K562 (cell line): ENCODE data around the gene RREB1. TPM values are rescaled to one million over a fixed set of nuclear protein-coding genes. Genes with fewer than 3 reads are reported as not detected.

Source experiments
- ATAC-seq: fragments of 200-7000 bp; cut with Tn5 transposase; 3 replicates; pipeline ENCODE4 v1.9.1; 2020; ENCODE audit warnings: moderate library complexity
- BruUV-seq: library from RNA; stranded (reverse); fragments of 400-500 nt; replicated peaks from 2 replicates; lab custom pipeline; 2021; lab: Mats Ljungman, UMichigan
- CTCF ChIA-PET: fragments of 300-600 bp; formaldehyde crosslinking; extraction: SDS; loops from one replicate; lab custom pipeline; 2021; ENCODE audit warnings: low intra/inter-chr PET ratio; lab: Yijun Ruan, JAX
- POLR2A ChIA-PET: fragments of 300-600, 350-650 bp; sonication (Branson Sonifier 250); formaldehyde crosslinking; extraction: SDS; loops from one replicate; lab custom pipeline; 2021; ENCODE audit warnings: antibody characterized with exemption, inconsistent platforms; lab: Yijun Ruan, JAX
- DNase-seq, 4 experiments: peaks; one replicate each; pipeline versions ENCODE4 v3.0.0 to v3.0.0-alpha.2; 2011 to 2018; ENCODE audit warnings: low spot score in 3 of 4, mixed read lengths in 3 of 4; ENCODE audit errors: extremely low read depth in 1 of 4
- FAIRE-seq: peaks from 2 replicates; lab custom pipeline; 2011; peaks lifted over from hg19 to GRCh38; lab: Jason Lieb, UNC
- H2AFZ ChIP-seq: 2 replicates; pipeline ENCODE4 v1.6.0; 2011; ENCODE audit warnings: low read depth, low read length, control low read depth, inconsistent platforms
- H3K27ac ChIP-seq: fragments of 200-600 bp; 3 replicates; pipeline ENCODE4 v1.8.0; 2011; ENCODE audit warnings: low read depth, mild to moderate bottlenecking, control low read depth, inconsistent platforms, low read length, moderate library complexity, mixed read lengths; ENCODE audit errors: extremely low read depth
- H3K27me3 ChIP-seq, 2 experiments: fragments of 300-600 bp in 1 of 2; 2 replicates in 1 of 2; 3 replicates in 1 of 2; pipeline versions ENCODE4 v1.6.0 to v1.8.0; 2011; ENCODE audit warnings: inconsistent platforms in 2 of 2, low read length in 2 of 2, mild to moderate bottlenecking in 1 of 2, mixed read lengths in 1 of 2, moderate library complexity in 1 of 2; ENCODE audit not compliant: control insufficient read depth in 2 of 2, insufficient read depth in 2 of 2
- H3K36me3 ChIP-seq: fragments of 300-600 bp; 3 replicates; pipeline ENCODE4 v1.8.0; 2011; ENCODE audit warnings: mild to moderate bottlenecking, low read length, inconsistent platforms; ENCODE audit not compliant: control insufficient read depth, insufficient read depth
- H3K4me1 ChIP-seq, 2 experiments: fragments of 200-600 bp in 1 of 2; replicated peaks in 1 of 2; 2 replicates in 1 of 2; 3 replicates in 1 of 2; pipeline versions ENCODE4 v1.5.1 to v1.8.0; 2011; ENCODE audit warnings: inconsistent platforms in 2 of 2, low read length in 2 of 2, mild to moderate bottlenecking in 1 of 2, mixed read lengths in 1 of 2, moderate library complexity in 1 of 2; ENCODE audit not compliant: control insufficient read depth in 2 of 2, insufficient read depth in 2 of 2
- H3K4me2 ChIP-seq: 2 replicates; pipeline ENCODE4 v1.6.1; 2011; ENCODE audit warnings: low read length, control low read depth, inconsistent platforms, mixed read lengths; ENCODE audit not compliant: insufficient read depth
- H3K4me3 ChIP-seq: fragments of 200-600 bp; sonication (generic), shearing (Covaris generic); 2 replicates; pipeline ENCODE4 v1.5.1; 2016; ENCODE audit warnings: control low read depth, inconsistent platforms
- H3K79me2 ChIP-seq: fragments of 200-600 bp; 3 replicates; pipeline ENCODE4 v1.8.0; 2011; ENCODE audit warnings: low read length, inconsistent platforms; ENCODE audit not compliant: control insufficient read depth, insufficient read depth
- H3K9ac ChIP-seq, 2 experiments: 2 replicates each; pipeline versions ENCODE4 v1.6.0 to v1.6.1; 2011; ENCODE audit warnings: low read depth in 2 of 2, low read length in 2 of 2, control low read depth in 1 of 2, inconsistent platforms in 1 of 2, mild to moderate bottlenecking in 1 of 2, mixed read lengths in 1 of 2; ENCODE audit not compliant: insufficient read depth in 1 of 2
- H3K9me1 ChIP-seq: one replicate; pipeline ENCODE4 v1.6.0; 2011; ENCODE audit warnings: inconsistent platforms, mild to moderate bottlenecking, low read length, moderate library complexity; ENCODE audit not compliant: control insufficient read depth, insufficient read depth
- H3K9me3 ChIP-seq: replicated peaks from 2 replicates; pipeline ENCODE4 v1.5.1; 2011; ENCODE audit warnings: low read depth, low read length, inconsistent platforms; ENCODE audit not compliant: control insufficient read depth, insufficient read depth
- H4K20me1 ChIP-seq: replicated peaks from 2 replicates; pipeline ENCODE4 v1.6.1; 2011; ENCODE audit warnings: low read length, inconsistent platforms, mixed read lengths; ENCODE audit not compliant: control insufficient read depth, insufficient read depth
- ASH1L ChIP-seq: fragments of 450-650 bp; IDR thresholded peaks from 2 replicates; pipeline ENCODE4 v1.6.1; 2018; ENCODE audit warnings: borderline replicate concordance, mild to moderate bottlenecking, low read depth; ENCODE audit not compliant: partially characterized antibody
- CBX3 ChIP-seq, 2 experiments: IDR thresholded peaks; 1 replicate in 1 of 2; 2 replicates in 1 of 2; pipeline ENCODE4 v1.6.1; 2012; ENCODE audit warnings: inconsistent platforms in 2 of 2, low read length in 2 of 2, borderline replicate concordance in 1 of 2, control low read depth in 1 of 2
- MAZ ChIP-seq, 2 experiments: fragments of 450-650 bp in 1 of 2; sonication (generic) in 1 of 2; formaldehyde crosslinking; IDR thresholded peaks in 1 of 2; conservative IDR thresholded peaks in 1 of 2; 2 replicates each; pipeline versions ENCODE4 v1.4.0 to v1.5.0; 2020; ENCODE audit warnings: mild to moderate bottlenecking in 1 of 2, missing genetic modification reagents in 1 of 2
- RAD21 ChIP-seq, 2 experiments: fragments of 250-450 bp in 1 of 2; fragments of 450-650 bp in 1 of 2; sonication (Bioruptor Pico) in 1 of 2; formaldehyde crosslinking in 1 of 2; IDR thresholded peaks in 1 of 2; conservative IDR thresholded peaks in 1 of 2; 2 replicates each; pipeline versions ENCODE4 v1.4.0 to v1.8.0; 2020 to 2022; ENCODE audit warnings: mild to moderate bottlenecking in 2 of 2, moderate library complexity in 1 of 2
- RBM15 ChIP-seq: fragments of 200-400 bp; formaldehyde crosslinking; IDR thresholded peaks from 2 replicates; pipeline ENCODE4 v1.6.1; 2018; ENCODE audit warnings: mild to moderate bottlenecking, low read length, moderate library complexity; ENCODE audit not compliant: insufficient read depth
- SETDB1 ChIP-seq: IDR thresholded peaks from one replicate; pipeline ENCODE4 v1.6.1; 2012; ENCODE audit warnings: low read length, control low read depth, inconsistent platforms
- STAT6 ChIP-seq: sonication (generic); formaldehyde crosslinking; IDR thresholded peaks from 2 replicates; pipeline ENCODE4 v1.8.1; 2023; ENCODE audit warnings: mild to moderate bottlenecking, missing genetic modification reagents
- TARDBP ChIP-seq: fragments of 450-650 bp; IDR thresholded peaks from 2 replicates; pipeline ENCODE4 v1.6.1; 2016
- ZFPM2 ChIP-seq: fragments of 250-450 bp; sonication (Bioruptor Pico); IDR thresholded peaks from 2 replicates; pipeline ENCODE4 v1.5.1; 2022; ENCODE audit warnings: mild to moderate bottlenecking
- ZNF3 ChIP-seq: fragments of 250-450 bp; sonication (Bioruptor Pico); IDR thresholded peaks from 2 replicates; pipeline ENCODE4 v1.5.0; 2021; ENCODE audit warnings: mild to moderate bottlenecking, moderate library complexity
- ZNF551 ChIP-seq: fragments of 250-450 bp; sonication (Bioruptor Pico); IDR thresholded peaks from 2 replicates; pipeline ENCODE4 v1.5.0; 2021; ENCODE audit warnings: mild to moderate bottlenecking, moderate library complexity
- ZNF780A ChIP-seq: fragments of 250-450 bp; sonication (Bioruptor Pico); IDR thresholded peaks from 2 replicates; pipeline ENCODE4 v1.5.0; 2021; ENCODE audit warnings: mild to moderate bottlenecking
- ZSCAN32 ChIP-seq: fragments of 450-650 bp; formaldehyde crosslinking; IDR thresholded peaks from 2 replicates; pipeline ENCODE4 v1.4.0; 2020; ENCODE audit warnings: mild to moderate bottlenecking, moderate library complexity
- WGBS: fragments of 100-300 bp; shearing (Covaris generic); methylation state at CpG from one replicate; pipeline ENCODE4 v1.1.6; 2016; ENCODE audit warnings: low coverage, mixed read lengths; ENCODE audit not compliant: insufficient coverage; ENCODE audit errors: missing lambda C conversion rate; 5-methylcytosine and 5-hydroxymethylcytosine counted together
- in situ Hi-C: fragments of 300-500 bp; cut with MboI; formaldehyde crosslinking; loops from 4 replicates; pipeline ENCODE4 v1.15.0; 2018; ENCODE audit warnings: inconsistent platforms, mixed read lengths
- intact Hi-C: fragments of 100-400 bp; cut with micrococcal nuclease; formaldehyde crosslinking; loops from 2 replicates; pipeline ENCODE4 v1.14.2; 2022
- polyA plus RNA-seq, 8 experiments: library from polyadenylated mRNA; depleted of rRNA in 4 of 8; stranded (reverse) in 5 of 8; unstranded in 3 of 8; fragments of >200 nt; fragmentation: Nextera tagmentation in 2 of 8; fragmentation: Illumina TruSeq in 1 of 8; extraction: Ambion mirVana in 2 of 8; extraction: Trizol in 1 of 8; gene quantifications; 2 replicates each; pipeline versions ENCODE4 v1.2.1 to v1.2.3, GENCODE V29; 2011 to 2014; ENCODE audit warnings: inconsistent platforms in 1 of 8, missing spikeins in 1 of 8
- total RNA-seq, 7 experiments: library from RNA; depleted of rRNA in 6 of 7; stranded (reverse); fragments of >200 nt in 6 of 7; fragmentation: Illumina TruSeq in 2 of 7; extraction: Trizol in 2 of 7; gene quantifications; 2 replicates each; pipeline versions ENCODE4 v1.2.1 to v1.2.3, GENCODE V29; 2011 to 2021; ENCODE audit warnings: low replicate concordance in 1 of 7
- TF ChIP-seq, protein P1 (sequence below): sonication (generic); formaldehyde crosslinking; IDR thresholded peaks from 2 replicates; pipeline ENCODE4 v1.8.0; 2023; ENCODE audit warnings: mild to moderate bottlenecking, missing genetic modification reagents

The RREB1 gene
- total and polyA plus RNA-seq, 9 of the 15 experiments (the other 6 are each of a cell fraction or from before 2014, with no cell fraction given), result 3.3 to 64.2 (median 19.3) TPM

DNA sequence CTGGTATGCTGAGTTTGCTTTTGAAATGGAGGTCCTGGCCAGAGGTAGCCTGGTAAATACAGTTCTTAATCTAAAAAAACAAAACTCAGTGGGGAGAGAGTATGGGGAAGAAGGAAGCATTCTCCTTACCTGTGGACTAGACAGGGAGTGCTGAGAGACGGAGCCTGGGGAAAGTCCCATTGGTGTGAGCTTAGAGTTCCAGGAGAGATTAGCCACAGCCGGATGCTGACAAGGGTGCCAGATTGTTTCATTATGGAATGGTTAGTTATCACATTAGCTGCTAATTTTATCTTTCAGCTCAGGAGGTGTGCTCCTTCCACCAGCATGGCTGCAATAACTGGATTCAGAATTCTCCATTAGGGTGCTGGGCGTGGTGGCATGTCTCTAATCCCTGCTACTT is 75.9 kb downstream of the RREB1 start:
- intact Hi-C loops, result no loop called here
- Histone ChIP-seq H3K9me3 (no peaks in the 10 kb centered on the region), H3K4me1 (peaks cover 0 to 13% of the 10 kb centered on the region in 2 experiments; a peak in 2 of 5 replicates), H3K27me3 (no peaks in the 10 kb centered on the region), H3K9me1 (no peaks in the 10 kb centered on the region), H2AFZ (no peak overlapping the region), H4K20me1 (no peaks in the 10 kb centered on the region), H3K27ac (no peak overlapping the region), H3K36me3 (peaks cover 92% of the 10 kb centered on the region), H3K79me2 (peaks cover 64% of the 10 kb centered on the region), H3K4me2 (no peak overlapping the region), H3K9ac (0 out of 4 replicates have a peak overlapping the region, but pooled peaks of 1 of the 2 experiments have one; percentile 2), H3K4me3 (no peak overlapping the region)
- WGBS, result 90% methylated on average over 3 of the region's 3 CpGs
- no peak for ATAC-seq
- FAIRE-seq, result no peak
- ChIA-PET CTCF (no interaction called here), POLR2A (interaction anchor here (0.6 to 1.6 kb wide), 3 partner anchors 9 to 434 kb away, joined by 3 to 5 read pairs (median 3); no protein-coding TSS in a partner anchor)
- no peak for DNase-seq
- no TSS peak for BruUV-seq
- in situ Hi-C loops, result no loop called here
- TF ChIP-seq, protein P1, sequence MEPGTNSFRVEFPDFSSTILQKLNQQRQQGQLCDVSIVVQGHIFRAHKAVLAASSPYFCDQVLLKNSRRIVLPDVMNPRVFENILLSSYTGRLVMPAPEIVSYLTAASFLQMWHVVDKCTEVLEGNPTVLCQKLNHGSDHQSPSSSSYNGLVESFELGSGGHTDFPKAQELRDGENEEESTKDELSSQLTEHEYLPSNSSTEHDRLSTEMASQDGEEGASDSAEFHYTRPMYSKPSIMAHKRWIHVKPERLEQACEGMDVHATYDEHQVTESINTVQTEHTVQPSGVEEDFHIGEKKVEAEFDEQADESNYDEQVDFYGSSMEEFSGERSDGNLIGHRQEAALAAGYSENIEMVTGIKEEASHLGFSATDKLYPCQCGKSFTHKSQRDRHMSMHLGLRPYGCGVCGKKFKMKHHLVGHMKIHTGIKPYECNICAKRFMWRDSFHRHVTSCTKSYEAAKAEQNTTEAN, result no peak
- TF ChIP-seq ZFPM2 (no peak), RBM15 (no peak), ZNF780A (no peak), ASH1L (no peak), TARDBP (no peak), SETDB1 (no peak), ZNF3 (no peak), ZNF551 (CRISPR knock-in tag) (no peak), STAT6 (CRISPR knock-in tag) (no peak), MAZ (CRISPR knock-in tag; conservative IDR thresholded peaks at IDR 0.05 in 1 of 2, IDR thresholded peaks at IDR 0.05 in 1 of 2) (no peak), CBX3 (IDR thresholded peaks at IDR 0.05; ENCODE audit: borderline replicate concordance in 1 of 2, low read length in 2 of 2) (no peak), ZSCAN32 (CRISPR knock-in tag) (no peak), RAD21 (CRISPR knock-in tag; conservative IDR thresholded peaks at IDR 0.05 in 1 of 2, IDR thresholded peaks at IDR 0.05 in 1 of 2) (no peak)
